GM19023 (cell line): Measurements from ENCODE around the gene AOC2.

Source experiments
- ATAC-seq: cut with Tn5 transposase; IDR thresholded peaks from one replicate; pipeline ENCODE4 v1.9.1; 2021; ENCODE audit warnings: mild to moderate bottlenecking, moderate library complexity; ENCODE audit not compliant: unreplicated experiment

AOC2 gene

GRCh38 chr17:42844271-42844670, at the start of gene AOC2:
AOC2 (plus strand) TSS chr17:42844580; CDS start chr17:42844627, 47 bp downstream.
- no peak for ATAC-seq

- ATAC-seq, result no peak
Measured at GRCh38 chr17:42795061-42795460, 49.3 kb upstream of the AOC2 start.

- ATAC-seq, result no peak
Measured at GRCh38 chr17:42795465-42795864, 48.9 kb upstream of the AOC2 start.

GRCh38 chr17:42796066-42796758, 48.2 kb upstream of the AOC2 start:
- ATAC-seq, result no peak

GRCh38 chr17:42797067-42798007, 47.0 kb upstream of the AOC2 start:
- ATAC-seq, result no peak

GRCh38 chr17:42798011-42798382, 46.4 kb upstream of the AOC2 start:
- ATAC-seq, result no peak

- ATAC-seq, result peak; percentile 84
Measured at GRCh38 chr17:42798383-42799380, 45.7 kb upstream of the AOC2 start, which contains the start of the genes CNTD1 and COA3. CNTD1 (plus strand) TSS chr17:42798861; CDS start chr17:42799068, 207 bp downstream. COA3 (minus strand) TSS chr17:42798704; CDS start chr17:42798681, 23 bp downstream.

GRCh38 chr17:42803074-42803883, 41.1 kb upstream of the AOC2 start:
- ATAC-seq, result no peak

GRCh38 chr17:42804918-42805367, 39.4 kb upstream of the AOC2 start:
- no peak for ATAC-seq

- ATAC-seq, result no peak
Measured at GRCh38 chr17:42806249-42806648, 38.1 kb upstream of the AOC2 start.

GRCh38 chr17:42809250-42809649, 35.1 kb upstream of the AOC2 start:
- ATAC-seq, result no peak

GRCh38 chr17:42814633-42815399, 29.6 kb upstream of the AOC2 start:
- ATAC-seq, result no peak

GRCh38 chr17:42817866-42818265, 26.5 kb upstream of the AOC2 start:
- ATAC-seq, result no peak

GRCh38 chr17:42818379-42818778, 26.0 kb upstream of the AOC2 start:
- ATAC-seq, result no peak

GRCh38 chr17:42819939-42820535, 24.3 kb upstream of the AOC2 start:
- ATAC-seq, result no peak

GRCh38 chr17:42821176-42821575, 23.2 kb upstream of the AOC2 start:
- ATAC-seq, result no peak

GRCh38 chr17:42827472-42827871, 16.9 kb upstream of the AOC2 start:
- ATAC-seq, result no peak

- no peak for ATAC-seq
Measured at GRCh38 chr17:42830971-42831370, 13.4 kb upstream of the AOC2 start.
